Measurements from ENCODE around the gene ONECUT3.

Gene ONECUT3

GRCh38 chr19:1747285-1748114 lies 5.8 kb upstream of the ONECUT3 start:
- DNase-seq (ENCODE audit: low read depth): peak; percentile 31
- TF ChIP-seq, protein P1, sequence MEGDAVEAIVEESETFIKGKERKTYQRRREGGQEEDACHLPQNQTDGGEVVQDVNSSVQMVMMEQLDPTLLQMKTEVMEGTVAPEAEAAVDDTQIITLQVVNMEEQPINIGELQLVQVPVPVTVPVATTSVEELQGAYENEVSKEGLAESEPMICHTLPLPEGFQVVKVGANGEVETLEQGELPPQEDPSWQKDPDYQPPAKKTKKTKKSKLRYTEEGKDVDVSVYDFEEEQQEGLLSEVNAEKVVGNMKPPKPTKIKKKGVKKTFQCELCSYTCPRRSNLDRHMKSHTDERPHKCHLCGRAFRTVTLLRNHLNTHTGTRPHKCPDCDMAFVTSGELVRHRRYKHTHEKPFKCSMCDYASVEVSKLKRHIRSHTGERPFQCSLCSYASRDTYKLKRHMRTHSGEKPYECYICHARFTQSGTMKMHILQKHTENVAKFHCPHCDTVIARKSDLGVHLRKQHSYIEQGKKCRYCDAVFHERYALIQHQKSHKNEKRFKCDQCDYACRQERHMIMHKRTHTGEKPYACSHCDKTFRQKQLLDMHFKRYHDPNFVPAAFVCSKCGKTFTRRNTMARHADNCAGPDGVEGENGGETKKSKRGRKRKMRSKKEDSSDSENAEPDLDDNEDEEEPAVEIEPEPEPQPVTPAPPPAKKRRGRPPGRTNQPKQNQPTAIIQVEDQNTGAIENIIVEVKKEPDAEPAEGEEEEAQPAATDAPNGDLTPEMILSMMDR (IDR thresholded peaks at IDR 0.05; ENCODE audit: control insufficient read depth, insufficient read depth, low read depth, low read length, missing control alignments): no peak
- no peak overlapping the region for H3K4me3 ChIP-seq (ENCODE audit: control insufficient read depth, low read depth, low read length)

GRCh38 chr19:1748115-1748872 lies 5.0 kb upstream of the ONECUT3 start:
- TF ChIP-seq, protein P1 (IDR thresholded peaks at IDR 0.05; ENCODE audit: control insufficient read depth, insufficient read depth, low read depth, low read length, missing control alignments): no peak
- no peak for DNase-seq (ENCODE audit: low read depth)
- no peak overlapping the region for H3K4me3 ChIP-seq (ENCODE audit: control insufficient read depth, low read depth, low read length)

DNA sequence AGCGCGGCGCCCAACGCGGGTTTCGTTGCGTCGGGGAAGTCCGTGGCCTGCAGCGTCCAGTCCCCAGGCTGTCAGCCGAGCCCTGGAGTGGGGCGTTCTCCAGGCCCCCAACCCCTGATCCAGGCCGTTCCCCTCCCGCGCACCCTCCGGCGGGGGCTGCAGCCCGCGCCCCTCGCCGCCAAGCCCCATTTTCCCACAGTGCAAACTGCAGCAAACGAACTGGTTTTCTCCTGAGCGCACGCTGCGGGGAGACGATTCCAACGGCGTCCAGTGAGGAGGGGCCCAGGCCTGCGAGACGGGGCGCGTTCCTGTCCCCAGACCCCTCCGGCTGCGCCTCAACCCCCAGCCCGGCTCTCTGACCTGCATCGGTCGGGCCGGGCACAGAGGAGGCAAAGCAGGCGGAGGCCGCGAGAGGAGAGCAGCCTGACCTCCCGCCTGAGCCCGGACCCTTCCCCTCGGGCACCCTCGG lies 4.4 kb upstream of the ONECUT3 start:
- TF ChIP-seq, protein P1 (IDR thresholded peaks at IDR 0.05; ENCODE audit: control insufficient read depth, insufficient read depth, low read depth, low read length, missing control alignments): no peak
- H3K4me3 ChIP-seq (ENCODE audit: control insufficient read depth, low read depth, low read length): no peak overlapping the region
- no peak for DNase-seq (ENCODE audit: low read depth)

DNA sequence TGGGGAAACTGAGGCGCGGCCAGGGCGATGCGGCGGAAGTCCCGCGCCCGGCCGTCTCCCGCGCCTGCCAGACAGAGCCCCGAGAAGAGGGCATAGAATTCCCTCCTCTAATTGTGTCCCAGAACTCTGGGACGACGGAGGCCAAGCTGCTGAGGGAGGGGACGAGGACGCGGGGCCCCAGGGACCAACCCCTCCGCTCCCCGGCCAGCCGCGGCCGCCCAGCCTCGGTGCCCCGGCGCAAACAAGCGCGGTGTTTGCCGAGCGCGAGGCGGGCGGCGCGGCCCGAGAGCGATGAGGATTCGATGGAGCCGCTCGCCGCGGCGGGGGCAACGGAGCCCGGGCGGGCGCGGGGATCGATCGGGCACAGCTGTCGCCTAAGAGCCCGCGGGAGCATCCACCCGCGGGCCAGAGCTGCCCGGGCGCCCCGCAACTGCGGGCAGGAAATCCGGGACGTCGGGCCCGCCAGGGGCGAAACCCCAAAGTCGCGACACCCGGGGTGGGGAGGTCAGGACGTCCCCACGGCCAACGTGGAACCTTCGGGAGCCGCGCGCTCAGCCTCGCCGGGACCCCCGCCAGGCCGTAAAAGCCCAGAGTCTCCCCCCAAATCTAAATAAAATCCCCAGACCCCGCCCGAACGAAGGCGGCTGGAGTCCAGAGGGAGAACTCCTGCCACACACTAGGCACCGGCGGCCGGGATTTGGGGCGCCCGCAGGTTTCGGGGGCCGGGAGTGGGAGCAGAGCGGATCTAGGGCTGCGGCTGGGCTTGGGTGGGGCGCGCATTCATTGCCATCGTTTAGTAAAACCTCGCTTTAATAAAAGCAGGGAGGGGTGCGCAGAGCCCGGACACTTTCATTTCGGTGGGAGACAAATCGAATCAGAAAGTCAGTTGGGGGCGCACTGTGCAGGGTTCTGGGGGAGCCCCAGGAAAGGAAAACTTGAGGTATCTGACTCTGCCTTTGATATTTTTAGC lies 3.6 kb upstream of the ONECUT3 start:
- DNase-seq (ENCODE audit: low read depth): no peak
- TF ChIP-seq, protein P1 (IDR thresholded peaks at IDR 0.05; ENCODE audit: control insufficient read depth, insufficient read depth, low read depth, low read length, missing control alignments): no peak
- no peak overlapping the region for H3K4me3 ChIP-seq (ENCODE audit: control insufficient read depth, low read depth, low read length)

- H3K4me3 ChIP-seq (ENCODE audit: control insufficient read depth, low read depth, low read length): no peak overlapping the region
- TF ChIP-seq, protein P1 (IDR thresholded peaks at IDR 0.05; ENCODE audit: control insufficient read depth, insufficient read depth, low read depth, low read length, missing control alignments): no peak
- no peak for DNase-seq (ENCODE audit: low read depth)
Measured at GRCh38 chr19:1750343-1751021, 2.8 kb upstream of the ONECUT3 start.
